Liver (tissue), 9 donors: ENCODE measurements around the gene SLIT1. TPM values are rescaled to one million over a fixed set of nuclear protein-coding genes. Genes with fewer than 3 reads are reported as not detected.

Experiments
- DNase-seq: peaks from one replicate; pipeline ENCODE4 v3.0.0-alpha.2; 2017; ENCODE audit warnings: low spot score
- H3K27ac ChIP-seq, 2 donors: one replicate each; pipeline ENCODE4 v1.7.0; 2013; ENCODE audit warnings: inconsistent platforms in 2 of 2, low read length in 2 of 2, control low read depth in 1 of 2, low read depth in 1 of 2, mild to moderate bottlenecking in 1 of 2
- H3K27me3 ChIP-seq, 4 donors: one replicate each; pipeline versions ENCODE4 v1.6.1 to v1.7.0; 2013; ENCODE audit warnings: low read length in 3 of 4, inconsistent platforms in 1 of 4, mild to moderate bottlenecking in 1 of 4, moderate library complexity in 1 of 4; ENCODE audit not compliant: control insufficient read depth in 4 of 4, insufficient read depth in 4 of 4
- H3K36me3 ChIP-seq, 4 donors: one replicate each; pipeline versions ENCODE4 v1.6.1 to v1.7.0; 2013; ENCODE audit warnings: low read length in 3 of 4, mild to moderate bottlenecking in 3 of 4, low read depth in 1 of 4, moderate library complexity in 1 of 4; ENCODE audit not compliant: control insufficient read depth in 4 of 4, insufficient read depth in 3 of 4
- H3K4me1 ChIP-seq, 4 donors: one replicate each; pipeline versions ENCODE4 v1.6.1 to v1.7.0; 2013; ENCODE audit warnings: low read length in 3 of 4, mild to moderate bottlenecking in 3 of 4, moderate library complexity in 1 of 4; ENCODE audit not compliant: control insufficient read depth in 4 of 4, insufficient read depth in 4 of 4
- H3K4me3 ChIP-seq, 3 donors: one replicate each; pipeline versions ENCODE4 v1.6.1 to v1.7.0; 2013; ENCODE audit warnings: low read length in 3 of 3, control low read depth in 1 of 3, low read depth in 1 of 3, mild to moderate bottlenecking in 1 of 3
- H3K9ac ChIP-seq, 2 donors: one replicate each; pipeline ENCODE4 v1.7.0; 2013; ENCODE audit warnings: low read length in 2 of 2, mild to moderate bottlenecking in 2 of 2, moderate library complexity in 2 of 2, control low read depth in 1 of 2, low read depth in 1 of 2
- H3K9me3 ChIP-seq, 4 donors: one replicate each; pipeline versions ENCODE4 v1.6.1 to v1.7.0; 2013; ENCODE audit warnings: low read length in 3 of 4; ENCODE audit not compliant: control insufficient read depth in 4 of 4
- ATF3 ChIP-seq: IDR thresholded peaks from 2 replicates; pipeline ENCODE4 v1.6.1; 2016; ENCODE audit warnings: antibody characterized with exemption
- CTCF ChIP-seq: fragments of 150-350 bp; IDR thresholded peaks from 2 replicates; pipeline ENCODE4 v1.5.1; 2017; ENCODE audit warnings: improper control_type of control experiment, low read depth, low read length; ENCODE audit not compliant: missing input control
- EGR1 ChIP-seq, 2 donors: IDR thresholded peaks; 2 replicates each; pipeline ENCODE4 v1.6.1; 2016 to 2018; ENCODE audit warnings: antibody characterized with exemption in 2 of 2, low read depth in 2 of 2
- FOXA1 ChIP-seq: IDR thresholded peaks from 2 replicates; pipeline ENCODE4 v1.6.1; 2016; ENCODE audit warnings: antibody characterized with exemption
- FOXA2 ChIP-seq: IDR thresholded peaks from 2 replicates; pipeline ENCODE4 v1.6.1; 2016; ENCODE audit warnings: antibody characterized with exemption
- GABPA ChIP-seq, 2 donors: IDR thresholded peaks in 1 of 2; conservative IDR thresholded peaks in 1 of 2; 2 replicates each; pipeline ENCODE4 v1.6.1; 2016; ENCODE audit warnings: antibody characterized with exemption in 2 of 2, mild to moderate bottlenecking in 1 of 2, moderate library complexity in 1 of 2
- HNF4A ChIP-seq, 2 donors: conservative IDR thresholded peaks; 2 replicates each; pipeline ENCODE4 v1.6.1; 2016; ENCODE audit warnings: antibody characterized with exemption in 2 of 2, mild to moderate bottlenecking in 2 of 2
- HNF4G ChIP-seq: IDR thresholded peaks from 2 replicates; pipeline ENCODE4 v1.6.1; 2016; ENCODE audit warnings: antibody characterized with exemption
- JUND ChIP-seq, 2 donors: IDR thresholded peaks; 2 replicates each; pipeline ENCODE4 v1.6.1; 2016; ENCODE audit warnings: antibody characterized with exemption in 2 of 2
- MAX ChIP-seq: IDR thresholded peaks from 2 replicates; pipeline ENCODE4 v1.6.1; 2016; ENCODE audit warnings: antibody characterized with exemption
- NR2F2 ChIP-seq: IDR thresholded peaks from 2 replicates; pipeline ENCODE4 v1.6.1; 2016; ENCODE audit warnings: antibody characterized with exemption
- RAD21 ChIP-seq, 2 donors: IDR thresholded peaks; 2 replicates each; pipeline ENCODE4 v1.6.1; 2016; ENCODE audit warnings: antibody characterized with exemption in 2 of 2, mild to moderate bottlenecking in 2 of 2
- REST ChIP-seq: IDR thresholded peaks from 2 replicates; pipeline ENCODE4 v1.6.1; 2016; ENCODE audit warnings: antibody characterized with exemption, mild to moderate bottlenecking
- RXRA ChIP-seq, 2 donors: IDR thresholded peaks; 2 replicates each; pipeline ENCODE4 v1.6.1; 2017 to 2018; ENCODE audit warnings: antibody characterized with exemption in 2 of 2, mild to moderate bottlenecking in 1 of 2
- SP1 ChIP-seq: IDR thresholded peaks from 2 replicates; pipeline ENCODE4 v1.6.1; 2018; ENCODE audit warnings: antibody characterized with exemption, mild to moderate bottlenecking
- TAF1 ChIP-seq: conservative IDR thresholded peaks from 2 replicates; pipeline ENCODE4 v1.6.1; 2016; ENCODE audit warnings: antibody characterized with exemption, mild to moderate bottlenecking
- YY1 ChIP-seq: IDR thresholded peaks from 2 replicates; pipeline ENCODE4 v1.6.1; 2016; ENCODE audit warnings: antibody characterized with exemption, mild to moderate bottlenecking
- ZBTB33 ChIP-seq: IDR thresholded peaks from 2 replicates; pipeline ENCODE4 v1.6.1; 2016; ENCODE audit warnings: antibody characterized with exemption
- WGBS: extraction: QIAGEN DNeasy Blood & Tissue Kit; methylation state at CpG from one replicate; pipeline ENCODE4 v1.1.7; 2013; 5-methylcytosine and 5-hydroxymethylcytosine counted together
- polyA plus RNA-seq, 2 donors: library from polyadenylated mRNA; stranded (reverse) in 1 of 2; unstranded in 1 of 2; fragments of 200-250 nt in 1 of 2; fragments of >200 nt in 1 of 2; fragmentation: Nextera tagmentation in 1 of 2; extraction: Ambion mirVana in 1 of 2; gene quantifications; one replicate each; pipeline versions ENCODE4 v1.2.1 to v1.2.3, GENCODE V29; 2013 to 2015
- total RNA-seq, 2 donors: library from RNA; depleted of rRNA; stranded (reverse); fragments of >200 nt; gene quantifications; one replicate each; pipeline ENCODE4 v1.2.3, GENCODE V29; 2014
- donor health status: healthy.
- donor health status: healthy.
- donor health status: healthy.
- donor health status: healthy.
- donor health status: healthy.

Gene SLIT1
- total and polyA plus RNA-seq, 4 donors: under 0.01 to 0.14 (median 0.06) TPM

GRCh38 chr10:96996275-96996965 lies 189.3 kb downstream of the SLIT1 start:
- Histone ChIP-seq H3K27ac (no peak overlapping the region), H3K27me3 (no peaks in the 10 kb centered on the region), H3K9ac (no peak overlapping the region), H3K9me3 (no peaks in the 10 kb centered on the region), H3K4me1 (peaks cover 0 to 22% (median 13%) of the 10 kb centered on the region in 4 donors), H3K36me3 (no peaks in the 10 kb centered on the region), H3K4me3 (no peak overlapping the region)
- TF ChIP-seq CTCF (no peak), JUND (IDR thresholded peaks at IDR 0.05) (no peak), HNF4A (conservative IDR thresholded peaks at IDR 0.05) (no peak), FOXA2 (no peak), GABPA (IDR thresholded peaks at IDR 0.05 in 1 of 2, conservative IDR thresholded peaks at IDR 0.05 in 1 of 2) (no peak), SP1 (no peak), RXRA (IDR thresholded peaks at IDR 0.05) (no peak), HNF4G (no peak), ATF3 (no peak), TAF1 (no peak), EGR1 (IDR thresholded peaks at IDR 0.05; ENCODE audit: low read depth in 2 of 2) (no peak)
- no peak for DNase-seq
- WGBS: 86% methylated on average over 6 of the region's 6 CpGs

- no peaks in the 10 kb centered on the region for H3K36me3 ChIP-seq
- H3K4me1 ChIP-seq: peaks cover 0 to 20% (median 13%) of the 10 kb centered on the region in 4 donors
- no peak for DNase-seq
- WGBS: 86% methylated on average over 4 of the region's 4 CpGs
- no peak overlapping the region for H3K9ac ChIP-seq
- TF ChIP-seq JUND (IDR thresholded peaks at IDR 0.05): no peak
- no peak for TF ChIP-seq SP1
- TF ChIP-seq RAD21 (IDR thresholded peaks at IDR 0.05): no peak
- no peak for TF ChIP-seq NR2F2
- no peak for TF ChIP-seq ATF3
- TF ChIP-seq ZBTB33: no peak
- TF ChIP-seq EGR1 (IDR thresholded peaks at IDR 0.05; ENCODE audit: low read depth in 2 of 2): no peak
- TF ChIP-seq REST: no peak
- no peak for TF ChIP-seq HNF4G
- no peak for TF ChIP-seq FOXA1
- no peak for TF ChIP-seq RXRA (IDR thresholded peaks at IDR 0.05)
- TF ChIP-seq CTCF: no peak
- no peak for TF ChIP-seq GABPA (IDR thresholded peaks at IDR 0.05 in 1 of 2, conservative IDR thresholded peaks at IDR 0.05 in 1 of 2)
- no peak for TF ChIP-seq MAX
- TF ChIP-seq TAF1: no peak
- TF ChIP-seq FOXA2: no peak
- no peak for TF ChIP-seq YY1
- TF ChIP-seq HNF4A (conservative IDR thresholded peaks at IDR 0.05): no peak
- H3K9me3 ChIP-seq: no peaks in the 10 kb centered on the region
- no peaks in the 10 kb centered on the region for H3K27me3 ChIP-seq
- no peak overlapping the region for H3K4me3 ChIP-seq
- H3K27ac ChIP-seq: no peak overlapping the region
Measured at GRCh38 chr10:96995851-96996250, 189.9 kb downstream of the SLIT1 start.
